GM19438 (cell line): ENCODE results near the gene KDM4B.
"Not testable (repeated sequence)": the region's sequence is repeated elsewhere in the genome, so short reads cannot be mapped to it uniquely, and the experiment has no call there.

ENCODE experiments used
- ATAC-seq: cut with Tn5 transposase; IDR thresholded peaks from one replicate; pipeline ENCODE4 v1.9.1; 2021; ENCODE audit warnings: low read depth; ENCODE audit not compliant: unreplicated experiment

The KDM4B gene

GRCh38 chr19:5155586-5156210 is 186.8 kb downstream of the KDM4B start:
- no peak for ATAC-seq

GRCh38 chr19:5156231-5156986 is 187.5 kb downstream of the KDM4B start:
- no peak for ATAC-seq

GRCh38 chr19:5157186-5157585 is 188.3 kb downstream of the KDM4B start:
- no peak for ATAC-seq

GRCh38 chr19:5158549-5159134 is 189.7 kb downstream of the KDM4B start:
- ATAC-seq: not testable (repeated sequence)

GRCh38 chr19:5160158-5160795 is 191.4 kb downstream of the KDM4B start:
- not testable (repeated sequence) for ATAC-seq

- not testable (repeated sequence) for ATAC-seq
Observed at GRCh38 chr19:5164845-5165696, 196.2 kb downstream of the KDM4B start.

GRCh38 chr19:5165697-5166019 is 196.7 kb downstream of the KDM4B start:
- ATAC-seq: no peak

GRCh38 chr19:5166262-5166661 is 197.3 kb downstream of the KDM4B start:
- no peak for ATAC-seq

- ATAC-seq: no peak
Observed at GRCh38 chr19:5170329-5170745, 201.4 kb downstream of the KDM4B start.

- no peak for ATAC-seq
Observed at GRCh38 chr19:5171711-5172110, 202.8 kb downstream of the KDM4B start.

GRCh38 chr19:5172859-5173630 is 204.1 kb downstream of the KDM4B start:
- no peak for ATAC-seq

GRCh38 chr19:5173993-5174392 is 205.1 kb downstream of the KDM4B start:
- ATAC-seq: no peak

- no peak for ATAC-seq
Observed at GRCh38 chr19:5177745-5178450, 209.0 kb downstream of the KDM4B start.

- ATAC-seq: no peak
Observed at GRCh38 chr19:5178841-5179240, 209.9 kb downstream of the KDM4B start.

GRCh38 chr19:5179256-5179655 is 210.3 kb downstream of the KDM4B start:
- no peak for ATAC-seq

GRCh38 chr19:5181329-5181728 is 212.4 kb downstream of the KDM4B start:
- no peak for ATAC-seq

GRCh38 chr19:5182751-5183150 is 213.8 kb downstream of the KDM4B start:
- ATAC-seq: no peak

GRCh38 chr19:5183616-5184015 is 214.7 kb downstream of the KDM4B start:
- ATAC-seq: no peak

GRCh38 chr19:5184930-5185329 is 216.0 kb downstream of the KDM4B start:
- ATAC-seq: no peak
